Memory B cell (primary cell): ENCODE measurements around the gene GRK3.
"Not testable (repeated sequence)": the region's sequence is repeated elsewhere in the genome, so short reads cannot be mapped to it uniquely, and the experiment has no call there.

Source experiments
- ATAC-seq: fragments of 150-1000 bp; cut with Tn5 transposase; 2 replicates; pipeline ENCODE4 v1.10.0; 2021; ENCODE audit warnings: low read depth, mild to moderate bottlenecking, moderate library complexity
- DNase-seq, 2 donors: peaks; one replicate each; pipeline ENCODE4 v3.0.0; 2022; ENCODE audit warnings: low spot score in 2 of 2
- H3K27ac Mint-ChIP-seq: one replicate; pipeline ENCODE4 v1.8.0; 2022; ENCODE audit warnings: mild to moderate bottlenecking, moderate library complexity, mixed read lengths
- H3K27me3 Mint-ChIP-seq: one replicate; pipeline ENCODE4 v1.8.0; 2022; ENCODE audit warnings: mixed read lengths
- H3K36me3 Mint-ChIP-seq: one replicate; pipeline ENCODE4 v1.8.0; 2022; ENCODE audit warnings: mild to moderate bottlenecking, mixed read lengths
- H3K4me1 Mint-ChIP-seq: one replicate; pipeline ENCODE4 v1.8.0; 2022; ENCODE audit warnings: mixed read lengths
- H3K4me3 Mint-ChIP-seq: one replicate; pipeline ENCODE4 v1.8.0; 2022; ENCODE audit warnings: mild to moderate bottlenecking, moderate library complexity, mixed read lengths
- H3K9me3 Mint-ChIP-seq: one replicate; pipeline ENCODE4 v1.8.0; 2022; ENCODE audit warnings: mixed read lengths

The GRK3 gene

GRCh38 chr22:25701056-25701780 is 136.7 kb downstream of the GRK3 start:
- H3K36me3 Mint-ChIP-seq = peaks cover 36% of the 10 kb centered on the region
- no peak for DNase-seq
- no peak overlapping the region for H3K27ac Mint-ChIP-seq
- no peaks in the 10 kb centered on the region for H3K27me3 Mint-ChIP-seq
- no peak overlapping the region for H3K4me3 Mint-ChIP-seq
- ATAC-seq = no peak
- H3K4me1 Mint-ChIP-seq = peaks cover 10% of the 10 kb centered on the region
- H3K9me3 Mint-ChIP-seq = no peaks in the 10 kb centered on the region

GRCh38 chr22:25702040-25702439 is 137.6 kb downstream of the GRK3 start:
- Mint-ChIP-seq H3K9me3 (no peaks in the 10 kb centered on the region), H3K4me3 (no peak overlapping the region), H3K4me1 (peaks cover 10% of the 10 kb centered on the region), H3K36me3 (peaks cover 33% of the 10 kb centered on the region), H3K27me3 (no peaks in the 10 kb centered on the region), H3K27ac (no peak overlapping the region)
- DNase-seq (peak in 1 of 2 donors; percentile 7), ATAC-seq (peak; percentile 27)

- DNase-seq = no peak
- H3K4me3 Mint-ChIP-seq = no peak overlapping the region
- H3K27ac Mint-ChIP-seq = no peak overlapping the region
- no peaks in the 10 kb centered on the region for H3K27me3 Mint-ChIP-seq
- ATAC-seq = no peak
- peaks cover 36% of the 10 kb centered on the region for H3K36me3 Mint-ChIP-seq
- peaks cover 10% of the 10 kb centered on the region for H3K4me1 Mint-ChIP-seq
- no peaks in the 10 kb centered on the region for H3K9me3 Mint-ChIP-seq
Measured at GRCh38 chr22:25702571-25703167, 138.2 kb downstream of the GRK3 start.

GRCh38 chr22:25704701-25705100 is 140.2 kb downstream of the GRK3 start:
- H3K4me3 Mint-ChIP-seq = no peak overlapping the region
- ATAC-seq (no peak), DNase-seq (no peak)
- no peaks in the 10 kb centered on the region for H3K27me3 Mint-ChIP-seq
- H3K27ac Mint-ChIP-seq = peak overlapping the region; percentile 10
- H3K9me3 Mint-ChIP-seq = no peaks in the 10 kb centered on the region
- H3K4me1 Mint-ChIP-seq = peaks cover 2% of the 10 kb centered on the region
- H3K36me3 Mint-ChIP-seq = peaks cover 30% of the 10 kb centered on the region

GRCh38 chr22:25706197-25706596 is 141.7 kb downstream of the GRK3 start:
- no peak overlapping the region for H3K4me3 Mint-ChIP-seq
- H3K36me3 Mint-ChIP-seq = peaks cover 32% of the 10 kb centered on the region
- peaks cover 5% of the 10 kb centered on the region for H3K4me1 Mint-ChIP-seq
- H3K27me3 Mint-ChIP-seq = no peaks in the 10 kb centered on the region
- H3K27ac Mint-ChIP-seq = no peak overlapping the region
- ATAC-seq = no peak
- no peak for DNase-seq
- H3K9me3 Mint-ChIP-seq = no peaks in the 10 kb centered on the region

GRCh38 chr22:25708430-25708829 is 144.0 kb downstream of the GRK3 start:
- not testable (repeated sequence) for H3K4me3 Mint-ChIP-seq, H3K9me3 Mint-ChIP-seq, H3K4me1 Mint-ChIP-seq, DNase-seq, H3K27me3 Mint-ChIP-seq, ATAC-seq
- Mint-ChIP-seq H3K36me3 (peaks cover 41% of the 10 kb centered on the region), H3K27ac (peak overlapping the region; percentile 69)

GRCh38 chr22:25709758-25710157 is 145.3 kb downstream of the GRK3 start:
- H3K4me1 Mint-ChIP-seq = peaks cover 3% of the 10 kb centered on the region

GRCh38 chr22:25710501-25710900 is 146.0 kb downstream of the GRK3 start:
- peaks cover 32% of the 10 kb centered on the region for H3K36me3 Mint-ChIP-seq
- H3K27ac Mint-ChIP-seq = no peak overlapping the region
- no peaks in the 10 kb centered on the region for H3K9me3 Mint-ChIP-seq

More at GRCh38 chr22:25709758-25710157, 145.3 kb downstream of the GRK3 start:
- Mint-ChIP-seq H3K27me3 (no peaks in the 10 kb centered on the region), H3K27ac (peak overlapping the region; percentile 77), H3K9me3 (no peaks in the 10 kb centered on the region), H3K36me3 (peaks cover 37% of the 10 kb centered on the region), H3K4me3 (no peak overlapping the region)
- DNase-seq (no peak), ATAC-seq (no peak)

GRCh38 chr22:25711491-25711890 is 147.0 kb downstream of the GRK3 start:
- peaks cover 3% of the 10 kb centered on the region for H3K4me1 Mint-ChIP-seq
- H3K27ac Mint-ChIP-seq = peak overlapping the region; percentile 33
- no peaks in the 10 kb centered on the region for H3K9me3 Mint-ChIP-seq
- H3K4me3 Mint-ChIP-seq = no peak overlapping the region
- peaks cover 28% of the 10 kb centered on the region for H3K36me3 Mint-ChIP-seq
- no peaks in the 10 kb centered on the region for H3K27me3 Mint-ChIP-seq
- ATAC-seq (no peak), DNase-seq (no peak)

More at GRCh38 chr22:25710501-25710900, 146.0 kb downstream of the GRK3 start:
- Mint-ChIP-seq H3K4me3 (no peak overlapping the region), H3K27me3 (no peaks in the 10 kb centered on the region), H3K4me1 (peaks cover 3% of the 10 kb centered on the region)
- DNase-seq (no peak), ATAC-seq (no peak)

- Mint-ChIP-seq H3K36me3 (peaks cover 22% of the 10 kb centered on the region), H3K27ac (no peak overlapping the region), H3K4me3 (no peak overlapping the region), H3K27me3 (no peaks in the 10 kb centered on the region), H3K4me1 (peaks cover 3% of the 10 kb centered on the region), H3K9me3 (no peaks in the 10 kb centered on the region)
- DNase-seq = no peak
- ATAC-seq = no peak
Measured at GRCh38 chr22:25712661-25713400, 148.4 kb downstream of the GRK3 start.

- no peaks in the 10 kb centered on the region for H3K9me3 Mint-ChIP-seq
- no peaks in the 10 kb centered on the region for H3K27me3 Mint-ChIP-seq
- ATAC-seq (no peak), DNase-seq (no peak)
- no peak overlapping the region for H3K4me3 Mint-ChIP-seq
- peaks cover 18% of the 10 kb centered on the region for H3K36me3 Mint-ChIP-seq
- peaks cover 3% of the 10 kb centered on the region for H3K4me1 Mint-ChIP-seq
- H3K27ac Mint-ChIP-seq = no peak overlapping the region
Measured at GRCh38 chr22:25714070-25714469, 149.6 kb downstream of the GRK3 start.

- ATAC-seq (no peak), DNase-seq (no peak)
- Mint-ChIP-seq H3K4me3 (no peak overlapping the region), H3K27me3 (no peaks in the 10 kb centered on the region), H3K27ac (no peak overlapping the region), H3K4me1 (peaks cover 3% of the 10 kb centered on the region), H3K36me3 (peaks cover 18% of the 10 kb centered on the region), H3K9me3 (no peaks in the 10 kb centered on the region)
Measured at GRCh38 chr22:25714739-25715138, 150.3 kb downstream of the GRK3 start.

- no peak overlapping the region for H3K27ac Mint-ChIP-seq
- no peaks in the 10 kb centered on the region for H3K4me1 Mint-ChIP-seq
- no peaks in the 10 kb centered on the region for H3K27me3 Mint-ChIP-seq
- H3K9me3 Mint-ChIP-seq = no peaks in the 10 kb centered on the region
- ATAC-seq = no peak
- H3K4me3 Mint-ChIP-seq = no peak overlapping the region
- H3K36me3 Mint-ChIP-seq = peaks cover 6% of the 10 kb centered on the region
- no peak for DNase-seq
Measured at GRCh38 chr22:25716637-25717036, 152.2 kb downstream of the GRK3 start.

- H3K4me3 Mint-ChIP-seq = no peak overlapping the region
- peaks cover 6% of the 10 kb centered on the region for H3K36me3 Mint-ChIP-seq
- H3K9me3 Mint-ChIP-seq = no peaks in the 10 kb centered on the region
- DNase-seq (no peak), ATAC-seq (no peak)
- no peaks in the 10 kb centered on the region for H3K27me3 Mint-ChIP-seq
- H3K27ac Mint-ChIP-seq = no peak overlapping the region
- no peaks in the 10 kb centered on the region for H3K4me1 Mint-ChIP-seq
Measured at GRCh38 chr22:25718135-25718840, 153.8 kb downstream of the GRK3 start.
